ENCODE results near the gene AMBRA1. TPM values are rescaled to one million over a fixed set of nuclear protein-coding genes. Genes with fewer than 3 reads are reported as not detected.

AMBRA1 gene
- total and polyA plus RNA-seq, 2 donors (not counting 3 experiments of a cell fraction or from before 2014, with no cell fraction given), result 18.4 to 32.4 TPM

- H2AFZ ChIP-seq (ENCODE audit: low read depth, low read length), result no peak overlapping the region
- no peak overlapping the region for H3K4me3 ChIP-seq (replicated peaks in 1 of 3; ENCODE audit: insufficient read depth in 1 of 3, low read depth in 1 of 3, low read length in 3 of 3)
- no peak overlapping the region for H3K27ac ChIP-seq (ENCODE audit: insufficient read depth, low read depth, low read length)
- intact Hi-C loops (cut with micrococcal nuclease), result loop anchor here (1.0 kb wide), 3 partner anchors 16 to 129 kb away; partner anchors contain the start of gene DGKZ
- TF ChIP-seq FOS (IDR thresholded peaks at IDR 0.05; ENCODE audit: borderline replicate concordance, insufficient read depth, low read length) (no peak), JUN (IDR thresholded peaks at IDR 0.05; ENCODE audit: borderline replicate concordance, insufficient read depth, insufficient read length, low read depth) (no peak), POLR2A (IDR thresholded peaks at IDR 0.05; ENCODE audit: low read depth, low read length) (no peak), MYC (IDR thresholded peaks at IDR 0.05; ENCODE audit: low read depth, low read length) (no peak), EZH2 (IDR thresholded peaks at IDR 0.05; ENCODE audit: borderline replicate concordance, low read depth, low read length, severe bottlenecking) (no peak), POLR2AphosphoS5 (IDR thresholded peaks at IDR 0.05; ENCODE audit: insufficient read depth, low read depth, low read length) (no peak), GATA2 (IDR thresholded peaks at IDR 0.05; ENCODE audit: insufficient read depth, insufficient read length, low read depth, low read length) (no peak)
- TF ChIP-seq, protein P1, sequence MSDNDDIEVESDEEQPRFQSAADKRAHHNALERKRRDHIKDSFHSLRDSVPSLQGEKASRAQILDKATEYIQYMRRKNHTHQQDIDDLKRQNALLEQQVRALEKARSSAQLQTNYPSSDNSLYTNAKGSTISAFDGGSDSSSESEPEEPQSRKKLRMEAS (IDR thresholded peaks at IDR 0.05; ENCODE audit: insufficient read depth, insufficient read length), result no peak
- TF ChIP-seq, protein P2, sequence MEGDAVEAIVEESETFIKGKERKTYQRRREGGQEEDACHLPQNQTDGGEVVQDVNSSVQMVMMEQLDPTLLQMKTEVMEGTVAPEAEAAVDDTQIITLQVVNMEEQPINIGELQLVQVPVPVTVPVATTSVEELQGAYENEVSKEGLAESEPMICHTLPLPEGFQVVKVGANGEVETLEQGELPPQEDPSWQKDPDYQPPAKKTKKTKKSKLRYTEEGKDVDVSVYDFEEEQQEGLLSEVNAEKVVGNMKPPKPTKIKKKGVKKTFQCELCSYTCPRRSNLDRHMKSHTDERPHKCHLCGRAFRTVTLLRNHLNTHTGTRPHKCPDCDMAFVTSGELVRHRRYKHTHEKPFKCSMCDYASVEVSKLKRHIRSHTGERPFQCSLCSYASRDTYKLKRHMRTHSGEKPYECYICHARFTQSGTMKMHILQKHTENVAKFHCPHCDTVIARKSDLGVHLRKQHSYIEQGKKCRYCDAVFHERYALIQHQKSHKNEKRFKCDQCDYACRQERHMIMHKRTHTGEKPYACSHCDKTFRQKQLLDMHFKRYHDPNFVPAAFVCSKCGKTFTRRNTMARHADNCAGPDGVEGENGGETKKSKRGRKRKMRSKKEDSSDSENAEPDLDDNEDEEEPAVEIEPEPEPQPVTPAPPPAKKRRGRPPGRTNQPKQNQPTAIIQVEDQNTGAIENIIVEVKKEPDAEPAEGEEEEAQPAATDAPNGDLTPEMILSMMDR (IDR thresholded peaks at IDR 0.05; ENCODE audit: extremely low read depth in 1 of 2, insufficient read depth in 1 of 2, low read depth in 1 of 2, low read length in 2 of 2), result no peak
- CTCF ChIA-PET, result interaction anchor here (1.7 to 11.6 kb wide), 3 partner anchors 16 to 24 kb away, joined by 5 to 200 read pairs (median 9); partner anchors contain the start of genes CHRM4 and DGKZ
- H3K9me1 ChIP-seq (replicated peaks; ENCODE audit: control insufficient read depth, extremely low read depth, insufficient read depth, low read length), result no peaks in the 10 kb centered on the region
- peaks cover 14% of the 10 kb centered on the region for H3K79me2 ChIP-seq (ENCODE audit: control insufficient read depth, insufficient read depth, low read length)
- H4K20me1 ChIP-seq (replicated peaks; ENCODE audit: control insufficient read depth, extremely low read depth, insufficient read depth, low read length), result no peaks in the 10 kb centered on the region
- no TSS peak for BruUV-seq (replicated peaks)
- no peak overlapping the region for H3K4me2 ChIP-seq (ENCODE audit: insufficient read depth, low read length)
- FAIRE-seq (no peak), DNase-seq (ENCODE audit: low read depth, low spot score) (no peak)
- H3K9me3 ChIP-seq (replicated peaks; ENCODE audit: control insufficient read depth, insufficient read depth, low read length), result no peaks in the 10 kb centered on the region
- POLR2A ChIA-PET, result no interaction called here
- H3K36me3 ChIP-seq (ENCODE audit: control insufficient read depth in 2 of 2, extremely low read depth in 1 of 2, insufficient read depth in 2 of 2, low read length in 2 of 2), result peaks cover 0 to 13% of the 10 kb centered on the region in 2 experiments
- dilution Hi-C loops (cut with MboI; ENCODE audit: extremely low pct_ligation_motif_present, low sequenced_read_pairs), result no loop called here
- no peaks in the 10 kb centered on the region for H3K27me3 ChIP-seq (ENCODE audit: control insufficient read depth in 2 of 2, insufficient read depth in 2 of 2, low read length in 2 of 2)
- peaks cover 13% of the 10 kb centered on the region for H3K4me1 ChIP-seq (ENCODE audit: control insufficient read depth, extremely low read depth, insufficient read depth, low read length)
- H3K9ac ChIP-seq (replicated peaks; ENCODE audit: extremely low read depth, insufficient read depth, low read length), result no peak overlapping the region
Measured at GRCh38 chr11:46367916-46368267, 225.9 kb downstream of the AMBRA1 start.
